ENCODE data around the gene DDX56.

DNA sequence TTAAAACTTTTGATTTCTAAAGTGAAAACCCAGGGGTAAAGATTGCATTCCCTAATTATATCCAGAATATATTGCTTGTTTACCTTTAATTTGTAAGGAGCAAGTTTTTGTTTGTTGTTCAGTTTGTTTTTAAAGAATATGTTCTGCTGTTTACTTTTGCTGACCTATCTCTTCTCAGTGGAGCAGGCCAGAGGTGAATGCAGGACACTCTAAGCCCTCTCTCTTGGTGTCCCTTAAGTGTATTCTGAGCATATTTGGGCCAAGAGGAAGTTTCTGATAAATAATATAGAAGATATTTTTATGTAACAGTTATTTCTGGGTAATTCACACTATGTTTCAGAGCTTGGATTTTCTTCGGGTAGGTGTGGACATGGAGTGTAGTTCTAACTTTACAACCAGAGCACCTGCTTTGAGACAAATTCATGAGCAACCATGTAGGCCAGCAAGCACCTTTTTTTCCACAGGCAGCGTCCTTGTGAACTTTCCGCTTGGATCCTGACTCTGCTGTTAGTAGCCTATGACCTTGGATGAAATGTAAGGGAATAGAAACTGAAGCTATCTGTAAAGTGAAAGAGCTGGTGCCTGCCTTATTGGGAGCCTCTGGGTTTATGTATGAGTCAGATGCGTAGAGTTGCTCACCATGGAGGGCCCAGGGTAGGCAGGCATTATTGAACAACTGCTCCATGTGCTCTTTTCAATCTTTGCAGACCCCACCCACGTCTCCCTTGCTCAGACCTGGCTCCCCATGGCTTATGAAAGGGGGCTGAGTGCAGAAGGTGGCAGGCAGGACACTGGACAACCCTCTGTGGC lies 48.8 kb upstream of the DDX56 start:
- TF ChIP-seq, protein P1, sequence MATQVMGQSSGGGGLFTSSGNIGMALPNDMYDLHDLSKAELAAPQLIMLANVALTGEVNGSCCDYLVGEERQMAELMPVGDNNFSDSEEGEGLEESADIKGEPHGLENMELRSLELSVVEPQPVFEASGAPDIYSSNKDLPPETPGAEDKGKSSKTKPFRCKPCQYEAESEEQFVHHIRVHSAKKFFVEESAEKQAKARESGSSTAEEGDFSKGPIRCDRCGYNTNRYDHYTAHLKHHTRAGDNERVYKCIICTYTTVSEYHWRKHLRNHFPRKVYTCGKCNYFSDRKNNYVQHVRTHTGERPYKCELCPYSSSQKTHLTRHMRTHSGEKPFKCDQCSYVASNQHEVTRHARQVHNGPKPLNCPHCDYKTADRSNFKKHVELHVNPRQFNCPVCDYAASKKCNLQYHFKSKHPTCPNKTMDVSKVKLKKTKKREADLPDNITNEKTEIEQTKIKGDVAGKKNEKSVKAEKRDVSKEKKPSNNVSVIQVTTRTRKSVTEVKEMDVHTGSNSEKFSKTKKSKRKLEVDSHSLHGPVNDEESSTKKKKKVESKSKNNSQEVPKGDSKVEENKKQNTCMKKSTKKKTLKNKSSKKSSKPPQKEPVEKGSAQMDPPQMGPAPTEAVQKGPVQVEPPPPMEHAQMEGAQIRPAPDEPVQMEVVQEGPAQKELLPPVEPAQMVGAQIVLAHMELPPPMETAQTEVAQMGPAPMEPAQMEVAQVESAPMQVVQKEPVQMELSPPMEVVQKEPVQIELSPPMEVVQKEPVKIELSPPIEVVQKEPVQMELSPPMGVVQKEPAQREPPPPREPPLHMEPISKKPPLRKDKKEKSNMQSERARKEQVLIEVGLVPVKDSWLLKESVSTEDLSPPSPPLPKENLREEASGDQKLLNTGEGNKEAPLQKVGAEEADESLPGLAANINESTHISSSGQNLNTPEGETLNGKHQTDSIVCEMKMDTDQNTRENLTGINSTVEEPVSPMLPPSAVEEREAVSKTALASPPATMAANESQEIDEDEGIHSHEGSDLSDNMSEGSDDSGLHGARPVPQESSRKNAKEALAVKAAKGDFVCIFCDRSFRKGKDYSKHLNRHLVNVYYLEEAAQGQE (IDR thresholded peaks at IDR 0.05; ENCODE audit: insufficient read depth in 1 of 2, low read depth in 2 of 2, low read length in 1 of 2) = no peak
- TF ChIP-seq, protein P2, sequence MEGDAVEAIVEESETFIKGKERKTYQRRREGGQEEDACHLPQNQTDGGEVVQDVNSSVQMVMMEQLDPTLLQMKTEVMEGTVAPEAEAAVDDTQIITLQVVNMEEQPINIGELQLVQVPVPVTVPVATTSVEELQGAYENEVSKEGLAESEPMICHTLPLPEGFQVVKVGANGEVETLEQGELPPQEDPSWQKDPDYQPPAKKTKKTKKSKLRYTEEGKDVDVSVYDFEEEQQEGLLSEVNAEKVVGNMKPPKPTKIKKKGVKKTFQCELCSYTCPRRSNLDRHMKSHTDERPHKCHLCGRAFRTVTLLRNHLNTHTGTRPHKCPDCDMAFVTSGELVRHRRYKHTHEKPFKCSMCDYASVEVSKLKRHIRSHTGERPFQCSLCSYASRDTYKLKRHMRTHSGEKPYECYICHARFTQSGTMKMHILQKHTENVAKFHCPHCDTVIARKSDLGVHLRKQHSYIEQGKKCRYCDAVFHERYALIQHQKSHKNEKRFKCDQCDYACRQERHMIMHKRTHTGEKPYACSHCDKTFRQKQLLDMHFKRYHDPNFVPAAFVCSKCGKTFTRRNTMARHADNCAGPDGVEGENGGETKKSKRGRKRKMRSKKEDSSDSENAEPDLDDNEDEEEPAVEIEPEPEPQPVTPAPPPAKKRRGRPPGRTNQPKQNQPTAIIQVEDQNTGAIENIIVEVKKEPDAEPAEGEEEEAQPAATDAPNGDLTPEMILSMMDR (IDR thresholded peaks at IDR 0.05) = no peak
- TF ChIP-seq POLR2AphosphoS5 (IDR thresholded peaks at IDR 0.05; ENCODE audit: low read depth, low read length) = no peak
